ENCODE measurements around the gene ISLR. TPM values are rescaled to one million over a fixed set of nuclear protein-coding genes. Genes with fewer than 3 reads are reported as not detected.

Gene ISLR
- total RNA-seq, 1 donor from 2014 or later, result 37.4 TPM

DNA sequence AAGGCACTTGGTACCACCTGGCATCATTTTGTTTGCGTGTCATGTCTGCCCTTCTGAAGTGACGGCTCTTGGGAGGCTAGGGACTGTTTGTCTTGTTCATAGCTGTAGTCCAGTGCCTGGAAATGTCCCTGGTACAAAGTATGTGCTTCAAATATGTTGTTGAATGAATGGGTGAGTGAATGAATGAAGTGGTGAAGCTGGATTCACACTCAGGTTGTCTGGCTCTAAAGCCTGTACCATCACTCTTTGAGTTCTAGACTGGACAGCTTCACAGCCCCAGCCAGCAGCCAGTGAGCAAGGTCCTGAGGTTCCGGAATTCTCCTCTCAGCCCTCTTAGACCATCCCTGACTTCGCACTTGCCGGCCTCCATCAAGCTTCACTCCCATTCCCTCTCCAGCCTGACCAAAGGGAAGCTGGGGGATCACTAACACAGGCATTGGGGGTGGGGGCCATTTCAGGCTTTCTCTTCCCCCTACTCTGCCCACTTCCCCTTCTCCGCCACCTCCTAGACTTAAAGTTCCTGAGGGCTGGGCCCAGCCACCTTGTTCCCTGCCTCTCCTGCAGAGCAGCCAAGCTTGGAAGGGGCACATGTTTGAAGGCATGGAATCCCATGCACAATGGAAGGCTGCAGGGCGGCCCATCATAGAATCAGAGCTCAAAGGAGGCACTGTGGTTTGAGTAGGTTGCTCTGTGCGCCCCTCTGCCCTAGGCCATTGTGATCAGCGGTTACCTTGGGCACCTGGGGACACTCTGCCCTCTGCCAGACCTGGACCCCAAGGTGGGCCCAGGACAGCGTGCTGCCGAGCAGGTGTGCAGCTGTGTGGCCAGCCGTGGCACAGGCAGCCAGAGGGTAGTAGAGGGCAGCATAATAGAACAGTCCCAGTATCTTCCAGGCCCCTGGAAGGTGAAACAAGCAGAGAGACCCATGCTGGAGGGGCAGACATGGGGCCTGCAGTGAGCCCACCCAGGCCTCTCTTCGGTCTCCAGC is 21.4 kb downstream of the ISLR start:
- DNase-seq (ENCODE audit: low spot score), result no peak

GRCh38 chr15:74196175-74196574 is 22.7 kb downstream of the ISLR start:
- DNase-seq (ENCODE audit: low spot score), result peak; percentile 76

DNA sequence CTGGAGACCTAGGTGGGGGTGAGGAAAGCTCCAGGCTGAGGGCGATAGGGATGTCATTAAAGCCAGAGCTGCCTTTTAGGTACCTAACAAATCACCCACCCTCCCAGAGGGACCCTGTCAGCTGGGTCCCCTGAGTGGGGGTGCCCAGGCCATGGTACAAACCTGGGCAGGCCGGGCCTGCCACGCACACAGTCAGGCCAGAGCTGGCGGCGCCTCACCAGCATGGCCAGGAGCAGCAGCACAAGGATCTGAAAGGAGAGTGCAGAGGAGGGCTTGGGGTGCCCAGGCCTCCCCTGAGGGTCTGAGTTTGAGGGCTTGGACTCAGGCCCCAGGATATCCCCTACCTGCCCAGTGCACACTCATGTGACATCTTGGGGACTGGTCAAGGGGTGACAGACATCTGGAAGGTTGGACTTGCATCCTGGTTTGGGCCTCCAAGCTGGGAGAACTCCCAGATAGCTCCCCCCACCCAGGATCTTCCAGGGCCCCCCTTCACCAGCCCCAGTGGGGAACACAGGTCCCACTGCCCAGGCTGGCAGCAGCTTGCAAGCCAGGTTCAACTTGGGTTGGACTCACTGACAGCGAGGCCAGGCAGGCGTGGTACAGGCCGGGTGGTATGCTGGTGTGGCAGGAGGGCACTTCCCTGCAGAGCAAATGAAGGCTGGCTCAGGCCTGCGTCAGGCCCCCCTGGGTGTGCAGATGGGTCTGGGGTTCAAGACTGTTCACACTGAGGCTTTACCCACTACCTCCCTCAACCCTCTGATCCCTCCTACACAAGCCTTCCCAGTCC is 23.9 kb downstream of the ISLR start:
- DNase-seq (ENCODE audit: low spot score), result no peak

GRCh38 chr15:74199297-74199652 is 25.8 kb downstream of the ISLR start:
- no peak for DNase-seq (ENCODE audit: low spot score)

GRCh38 chr15:74200412-74200815 is 26.9 kb downstream of the ISLR start:
- peak; percentile 80 for DNase-seq (ENCODE audit: low spot score)

- DNase-seq (ENCODE audit: low spot score), result peak; percentile 59
Measured at GRCh38 chr15:74200871-74201419, 27.4 kb downstream of the ISLR start.

DNA sequence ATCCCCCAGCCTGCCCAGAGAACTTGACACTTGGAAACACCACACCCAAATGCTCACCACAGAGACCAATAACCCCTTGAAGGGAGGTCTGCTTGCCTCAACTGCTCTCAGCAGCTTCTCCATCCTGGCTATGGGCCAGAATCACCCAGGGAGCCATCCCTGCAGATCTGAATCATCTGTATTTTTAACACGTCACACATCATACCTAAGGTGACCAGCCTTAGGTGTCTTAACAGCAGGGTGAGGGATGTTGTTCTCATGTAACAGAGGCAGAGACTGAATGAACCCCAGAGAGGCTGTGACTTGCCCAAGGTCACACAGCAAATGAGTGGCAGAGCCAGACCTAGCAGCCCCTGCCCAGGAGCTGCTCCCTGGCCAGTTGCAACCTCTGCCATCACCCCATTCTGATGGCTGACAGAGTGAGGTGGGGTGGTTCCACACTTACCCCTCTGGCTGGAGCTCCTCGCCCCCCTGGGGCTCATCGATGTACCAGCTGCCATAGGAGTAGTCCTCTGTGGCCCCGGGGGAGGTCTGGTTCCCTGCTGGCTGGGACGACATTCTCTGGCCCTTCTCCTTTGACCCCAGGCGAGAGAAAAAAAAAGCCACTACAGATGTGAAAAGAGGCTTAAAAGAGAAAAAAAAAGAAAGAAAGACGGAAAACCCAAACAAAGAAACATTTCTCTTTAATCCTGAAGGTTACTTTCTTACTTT is 28.4 kb downstream of the ISLR start:
- no peak for DNase-seq (ENCODE audit: low spot score)

DNA sequence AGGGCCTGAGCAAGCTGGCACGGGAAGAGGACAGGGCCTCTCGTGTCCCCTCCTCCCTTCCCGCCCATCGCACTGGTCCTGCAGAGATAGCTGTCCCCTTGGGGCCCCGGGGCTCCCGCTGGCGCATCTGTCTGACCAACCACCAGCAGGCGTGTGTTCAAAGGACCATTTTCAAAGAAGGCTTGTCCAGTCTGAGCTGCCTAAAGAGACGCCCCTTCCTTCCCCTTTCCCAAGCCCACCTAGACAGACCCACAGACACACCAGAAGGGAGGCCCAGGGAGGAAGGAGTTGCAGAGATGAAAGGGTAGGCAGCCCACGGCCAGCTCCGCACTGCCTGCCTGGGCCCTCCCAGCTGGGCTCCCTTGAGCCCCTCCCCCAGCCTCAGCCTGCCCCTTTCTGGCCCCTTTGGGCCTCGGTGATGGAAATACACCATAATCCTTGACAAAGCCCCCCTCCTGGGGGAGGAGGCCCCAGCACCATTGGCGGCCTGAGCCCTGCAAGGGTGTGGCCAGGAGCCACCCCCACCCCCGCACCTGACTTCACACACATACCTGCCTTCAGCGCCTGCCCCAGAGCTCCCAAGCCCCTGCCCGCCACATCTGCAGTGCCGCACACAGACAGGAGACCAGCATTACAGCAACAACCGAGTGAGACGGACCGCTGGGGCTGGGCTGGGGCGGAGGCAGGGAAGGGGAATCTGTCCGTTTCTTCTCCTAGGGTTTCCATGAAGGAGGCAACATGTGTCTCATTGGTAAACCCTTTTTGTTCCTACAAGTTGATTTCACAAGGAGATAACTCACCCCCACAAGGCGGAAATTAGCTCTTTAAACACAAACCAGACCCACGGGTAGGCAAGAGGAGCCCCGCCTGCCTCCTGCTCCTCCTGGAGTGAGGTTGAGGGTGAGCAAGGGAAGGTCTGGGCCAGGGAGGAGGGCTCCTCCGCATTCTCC is 29.2 kb downstream of the ISLR start, which contains the start of gene STRA6:
TSS of gene STRA6 (minus strand) at position 336 of the 950 bp plus-strand sequence. CDS start 520 bp downstream, outside the sequence.
- DNase-seq (ENCODE audit: low spot score), result peak; percentile 65

- peak; percentile 67 for DNase-seq (ENCODE audit: low spot score)
Measured at GRCh38 chr15:74203914-74204431, 30.5 kb downstream of the ISLR start.

- DNase-seq (ENCODE audit: low spot score), result no peak
Measured at GRCh38 chr15:74205582-74205947, 32.1 kb downstream of the ISLR start.

DNA sequence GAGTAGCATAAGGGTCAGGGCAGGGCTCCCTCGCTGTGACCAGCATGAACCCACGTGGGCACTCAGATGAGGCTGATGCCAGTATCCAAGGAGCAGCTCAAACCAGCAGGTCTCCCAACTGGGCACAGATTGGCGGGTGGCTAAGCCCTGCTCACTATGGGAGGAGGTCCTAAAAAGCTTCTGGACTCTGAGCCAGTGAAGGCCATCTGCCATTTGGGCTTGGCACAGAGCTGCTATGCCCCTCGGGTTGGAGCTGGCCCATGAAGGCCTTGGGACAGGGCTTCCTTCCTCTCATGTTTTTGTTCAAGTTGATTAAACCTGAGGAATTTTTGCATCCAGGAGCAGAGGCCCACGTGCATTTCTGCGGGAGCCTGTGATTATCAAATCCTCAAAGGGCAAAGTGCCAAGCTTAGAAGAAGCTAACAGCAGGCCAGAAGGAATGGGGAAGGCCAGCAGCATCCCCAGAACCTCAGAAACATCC is 33.3 kb downstream of the ISLR start:
- DNase-seq (ENCODE audit: low spot score), result no peak

GRCh38 chr15:74207652-74208440 is 34.3 kb downstream of the ISLR start:
- no peak for DNase-seq (ENCODE audit: low spot score)

DNA sequence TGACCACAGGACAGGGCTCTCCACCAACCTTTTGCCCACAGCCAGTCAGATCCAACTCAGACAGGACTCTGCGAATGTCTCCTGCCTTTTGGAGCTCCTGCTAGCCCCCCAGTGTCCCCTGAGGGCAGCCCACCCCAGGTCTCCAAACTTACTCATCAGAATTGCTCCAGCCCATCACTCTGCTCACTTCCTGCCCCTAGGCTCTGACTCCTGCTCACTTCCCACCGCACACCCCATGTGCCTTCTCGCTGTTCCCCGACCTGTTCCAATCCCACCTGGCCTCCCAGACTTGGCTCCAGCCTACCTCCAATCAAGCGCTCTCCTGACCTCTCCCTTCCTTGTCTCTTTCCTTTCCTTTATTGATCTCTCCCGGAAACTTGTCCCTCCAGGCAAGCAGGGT is 35.0 kb downstream of the ISLR start:
- no peak for DNase-seq (ENCODE audit: low spot score)

DNA sequence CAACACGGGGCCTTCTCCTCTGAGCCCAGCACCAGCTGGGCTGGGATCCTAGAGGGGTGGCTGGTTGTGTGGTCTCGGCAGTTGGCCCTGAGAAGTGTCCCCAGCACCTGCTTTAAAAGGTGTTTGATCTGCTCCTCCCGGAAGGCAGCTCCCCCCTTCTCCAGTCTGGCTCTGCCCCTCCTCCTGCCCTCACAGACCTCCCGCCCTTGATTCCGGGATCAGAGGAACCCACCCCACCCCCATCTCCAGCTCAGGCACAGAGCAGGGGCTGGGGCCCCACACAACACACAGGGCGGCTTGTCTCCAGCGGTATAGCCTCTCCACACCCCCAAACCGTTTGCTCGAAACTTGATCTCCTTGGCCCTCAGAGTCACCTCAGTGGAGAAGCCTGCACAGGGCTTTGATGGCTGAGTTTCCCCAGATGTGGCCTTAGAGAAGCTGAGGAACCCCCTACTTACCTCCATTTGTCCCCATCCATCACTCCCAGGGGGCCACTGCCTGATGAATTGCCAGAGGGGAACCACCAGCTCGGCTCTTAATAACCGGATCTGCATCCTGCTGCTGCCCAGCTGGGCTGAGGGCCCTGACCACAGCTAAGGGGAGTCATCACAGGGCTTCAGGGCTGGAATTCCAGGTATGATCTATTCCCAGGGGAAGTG is 35.5 kb downstream of the ISLR start:
- DNase-seq (ENCODE audit: low spot score), result no peak

DNA sequence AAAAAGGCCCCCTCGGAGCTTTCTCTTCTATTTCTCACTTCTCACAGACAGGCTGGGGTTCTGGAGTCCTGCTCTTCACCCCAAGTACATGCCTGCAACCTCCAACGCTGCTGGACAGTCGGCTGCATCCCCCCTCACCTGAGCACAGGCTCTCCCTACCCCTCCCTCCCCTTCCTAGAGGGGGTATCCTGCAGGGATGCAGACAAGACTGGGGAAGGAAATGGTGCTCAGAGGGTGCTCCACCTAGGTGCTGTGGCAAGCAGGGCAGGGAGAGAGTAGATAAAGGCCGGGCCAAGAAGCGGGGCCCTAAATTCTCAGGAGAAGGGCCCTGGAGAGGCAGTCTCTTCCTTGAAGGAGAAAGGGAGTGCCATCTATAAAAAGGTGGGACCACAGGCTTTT is 36.0 kb downstream of the ISLR start:
- DNase-seq (ENCODE audit: low spot score), result no peak

DNA sequence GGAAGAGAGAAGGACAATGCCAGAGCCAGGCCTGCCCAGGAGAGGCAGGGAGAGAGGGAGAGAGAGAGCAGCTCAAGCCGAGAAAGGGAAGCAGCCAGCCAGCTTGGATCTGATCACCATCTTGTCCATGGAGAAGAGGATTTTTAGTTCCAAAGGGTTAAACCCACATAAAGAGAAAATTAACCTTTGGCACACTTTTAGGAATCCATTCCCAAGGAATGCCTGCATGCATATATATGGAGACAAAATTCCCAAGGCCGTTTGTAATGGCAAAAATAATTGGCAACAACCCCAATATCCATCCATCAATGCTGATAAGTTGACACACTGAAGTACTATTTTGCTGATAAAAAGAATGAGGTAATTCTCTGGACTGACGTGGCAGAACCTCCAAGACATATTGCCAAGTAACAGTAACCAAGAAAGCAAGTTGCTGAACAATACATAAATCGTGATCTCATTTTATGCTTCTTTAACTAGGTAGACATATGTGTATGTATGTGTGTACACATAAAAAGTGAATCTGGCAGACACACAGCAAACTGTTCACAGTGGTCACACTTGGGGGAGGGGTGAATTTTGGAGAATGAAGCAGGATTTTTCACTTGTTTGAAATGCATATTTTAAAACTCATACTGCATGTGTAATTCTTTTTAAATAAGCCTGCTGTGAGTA is 36.6 kb downstream of the ISLR start:
- no peak for DNase-seq (ENCODE audit: low spot score)

GRCh38 chr15:74210729-74211128 is 37.2 kb downstream of the ISLR start:
- DNase-seq (ENCODE audit: low spot score), result no peak

- no peak for DNase-seq (ENCODE audit: low spot score)
Measured at GRCh38 chr15:74211656-74212055, 38.1 kb downstream of the ISLR start.
